Endothelial cell of umbilical vein (primary cell): ENCODE measurements around the gene SPOCD1. TPM values are rescaled to one million over a fixed set of nuclear protein-coding genes. Genes with fewer than 3 reads are reported as not detected.

Source experiments
- BruUV-seq: library from RNA; stranded (reverse); fragments of 400-500 nt; replicated peaks from 2 replicates; lab custom pipeline; 2021; lab: Mats Ljungman, UMichigan
- CTCF ChIA-PET: fragments of 300-600, 350-600 bp; sonication (Branson Sonifier 250); formaldehyde crosslinking; loops from one replicate; lab custom pipeline; 2021; ENCODE audit warnings: antibody characterized with exemption, inconsistent platforms; lab: Charles Lee
- POLR2A ChIA-PET: fragments of 300-600, 350-600 bp; sonication (Branson Sonifier 250); formaldehyde crosslinking; loops from one replicate; lab custom pipeline; 2021; ENCODE audit warnings: antibody characterized with exemption, inconsistent platforms; lab: Charles Lee
- DNase-seq: peaks from one replicate; pipeline ENCODE4 v3.0.0-alpha.2; 2011; ENCODE audit warnings: low read depth, low spot score
- FAIRE-seq: peaks from 2 replicates; lab custom pipeline; 2011; peaks lifted over from hg19 to GRCh38; lab: Jason Lieb, UNC
- H2AFZ ChIP-seq: 2 replicates; pipeline ENCODE4 v1.6.0; 2012; ENCODE audit warnings: low read depth, low read length, control low read depth, inconsistent platforms
- H3K27ac ChIP-seq: 2 replicates; pipeline ENCODE4 v1.5.1; 2011; ENCODE audit warnings: low read depth, mild to moderate bottlenecking, control low read depth, low read length, moderate library complexity; ENCODE audit not compliant: insufficient read depth
- H3K27me3 ChIP-seq, 2 experiments: 2 replicates each; pipeline versions ENCODE4 v1.6.0 to v1.6.1; 2011; ENCODE audit warnings: low read length in 2 of 2, mixed read lengths in 1 of 2; ENCODE audit not compliant: control insufficient read depth in 2 of 2, insufficient read depth in 2 of 2
- H3K36me3 ChIP-seq, 2 experiments: 2 replicates in 1 of 2; 3 replicates in 1 of 2; pipeline ENCODE4 v1.5.1; 2011; ENCODE audit warnings: low read length in 2 of 2, mild to moderate bottlenecking in 1 of 2, moderate library complexity in 1 of 2; ENCODE audit not compliant: control insufficient read depth in 2 of 2, insufficient read depth in 2 of 2; ENCODE audit errors: extremely low read depth in 1 of 2
- H3K4me1 ChIP-seq: 3 replicates; pipeline ENCODE4 v1.5.1; 2011; ENCODE audit warnings: mild to moderate bottlenecking, low read length; ENCODE audit not compliant: control insufficient read depth, insufficient read depth; ENCODE audit errors: extremely low read depth
- H3K4me2 ChIP-seq: 2 replicates; pipeline ENCODE4 v1.6.1; 2011; ENCODE audit warnings: low read length, control low read depth, mixed read lengths; ENCODE audit not compliant: insufficient read depth
- H3K4me3 ChIP-seq, 3 experiments: fragments of 200-600 bp in 1 of 3; sonication (generic), shearing (Covaris generic) in 1 of 3; replicated peaks in 1 of 3; 2 replicates each; pipeline ENCODE4 v1.5.1; 2011 to 2016; ENCODE audit warnings: control low read depth in 3 of 3, low read length in 3 of 3, mild to moderate bottlenecking in 2 of 3, inconsistent platforms in 1 of 3, low read depth in 1 of 3, moderate library complexity in 1 of 3; ENCODE audit not compliant: insufficient read depth in 1 of 3
- H3K79me2 ChIP-seq: 2 replicates; pipeline ENCODE4 v1.6.0; 2012; ENCODE audit warnings: low read length, inconsistent platforms; ENCODE audit not compliant: control insufficient read depth, insufficient read depth
- H3K9ac ChIP-seq: replicated peaks from 2 replicates; pipeline ENCODE3; 2011; ENCODE audit warnings: low read length, control low read depth; ENCODE audit not compliant: insufficient read depth; ENCODE audit errors: extremely low read depth
- H3K9me1 ChIP-seq: replicated peaks from 3 replicates; pipeline ENCODE4 v1.6.0; 2011; ENCODE audit warnings: mild to moderate bottlenecking, low read length; ENCODE audit not compliant: control insufficient read depth, insufficient read depth; ENCODE audit errors: extremely low read depth
- H3K9me3 ChIP-seq: replicated peaks from 2 replicates; pipeline ENCODE4 v1.5.1; 2012; ENCODE audit warnings: low read length, inconsistent platforms; ENCODE audit not compliant: control insufficient read depth, insufficient read depth
- H4K20me1 ChIP-seq: replicated peaks from 2 replicates; pipeline ENCODE3; 2011; ENCODE audit warnings: mild to moderate bottlenecking, low read length; ENCODE audit not compliant: control insufficient read depth, insufficient read depth; ENCODE audit errors: extremely low read depth
- CTCF ChIP-seq, 2 donors: IDR thresholded peaks; 1 replicate in 1 of 2; 2 replicates in 1 of 2; pipeline ENCODE4 v1.5.1; 2011; ENCODE audit warnings: low read length in 2 of 2, mild to moderate bottlenecking in 2 of 2, moderate library complexity in 2 of 2, control low read depth in 1 of 2, inconsistent platforms in 1 of 2, low read depth in 1 of 2; ENCODE audit not compliant: insufficient read depth in 1 of 2; ENCODE audit errors: extremely low read depth in 1 of 2
- EZH2 ChIP-seq: IDR thresholded peaks from 2 replicates; pipeline ENCODE4 v1.6.1; 2012; ENCODE audit warnings: borderline replicate concordance, low read depth, mild to moderate bottlenecking, moderate library complexity, low read length, inconsistent platforms; ENCODE audit not compliant: severe bottlenecking
- FOS ChIP-seq: IDR thresholded peaks from 2 replicates; pipeline ENCODE4 v1.6.1; 2011; ENCODE audit warnings: mild to moderate bottlenecking, low read length, moderate library complexity, borderline replicate concordance; ENCODE audit not compliant: insufficient read depth
- GATA2 ChIP-seq: IDR thresholded peaks from 2 replicates; pipeline ENCODE4 v1.7.0; 2011; ENCODE audit warnings: low read depth, mild to moderate bottlenecking, moderate library complexity, mixed read lengths, low read length; ENCODE audit not compliant: insufficient read length, insufficient read depth
- JUN ChIP-seq: IDR thresholded peaks from 2 replicates; pipeline ENCODE4 v1.6.1; 2011; ENCODE audit warnings: borderline replicate concordance, low read depth; ENCODE audit not compliant: insufficient read length, insufficient read depth
- MAX ChIP-seq: IDR thresholded peaks from 2 replicates; pipeline ENCODE4 v1.6.1; 2011; ENCODE audit not compliant: insufficient read depth, insufficient read length
- MYC ChIP-seq: IDR thresholded peaks from one replicate; pipeline ENCODE4 v1.6.1; 2011; ENCODE audit warnings: mild to moderate bottlenecking, low read depth, low read length
- POLR2A ChIP-seq: IDR thresholded peaks from 2 replicates; pipeline ENCODE4 v1.6.1; 2012; ENCODE audit warnings: low read depth, mild to moderate bottlenecking, control low read depth, low read length
- POLR2AphosphoS5 ChIP-seq: IDR thresholded peaks from 2 replicates; pipeline ENCODE4 v1.6.1; 2012; ENCODE audit warnings: low read depth, mild to moderate bottlenecking, control low read depth, low read length, moderate library complexity; ENCODE audit not compliant: insufficient read depth
- dilution Hi-C: fragments of 300-500 bp; cut with MboI; formaldehyde crosslinking; loops from one replicate; pipeline ENCODE4 v1.15.0; 2019; ENCODE audit warnings: low sequenced_read_pairs; ENCODE audit not compliant: extremely low pct_ligation_motif_present
- intact Hi-C: fragments of 100-400 bp; cut with micrococcal nuclease; formaldehyde crosslinking; loops from one replicate; pipeline ENCODE4 v1.10.0; 2022
- polyA plus RNA-seq, 4 experiments: library from polyadenylated mRNA; depleted of rRNA in 3 of 4; stranded (reverse) in 3 of 4; unstranded in 1 of 4; fragments of >200 nt; gene quantifications; 2 replicates each; pipeline versions ENCODE4 v1.2.1 to v1.2.3, GENCODE V29; 2011 to 2012; ENCODE audit warnings: missing spikeins in 1 of 4
- total RNA-seq: library from RNA; stranded (reverse); gene quantifications from 2 replicates; pipeline ENCODE4 v1.2.3, GENCODE V29; 2021

Gene SPOCD1
- total and polyA plus RNA-seq, 2 donors (not counting 3 experiments of a cell fraction or from before 2014, with no cell fraction given) = 0.27 to 33.0 TPM

- FAIRE-seq (no peak), DNase-seq (no peak)
- dilution Hi-C loops = no loop called here
- TF ChIP-seq GATA2 = no peak
- TF ChIP-seq FOS = no peak
- no peak for TF ChIP-seq JUN
- no peak for TF ChIP-seq MYC
- TF ChIP-seq MAX = no peak
- TF ChIP-seq POLR2AphosphoS5 = no peak
- TF ChIP-seq CTCF (IDR thresholded peaks at IDR 0.05; ENCODE audit: extremely low read depth in 1 of 2, insufficient read depth in 1 of 2, low read depth in 1 of 2, low read length in 2 of 2) = no peak
- no peak for TF ChIP-seq EZH2
- TF ChIP-seq POLR2A = no peak
- H3K9me1 ChIP-seq = no peaks in the 10 kb centered on the region
- no peak overlapping the region for H3K4me2 ChIP-seq
- no peaks in the 10 kb centered on the region for H4K20me1 ChIP-seq
- no TSS peak for BruUV-seq
- H3K9ac ChIP-seq = no peak overlapping the region
- H3K9me3 ChIP-seq = no peaks in the 10 kb centered on the region
- ChIA-PET CTCF (interaction anchor here (1.2 to 2.9 kb wide), 2 partner anchors 10 to 37 kb away, joined by 3 to 9 read pairs; no protein-coding TSS in a partner anchor), POLR2A (no interaction called here)
- no peak overlapping the region for H2AFZ ChIP-seq
- H3K27ac ChIP-seq = no peak overlapping the region
- H3K36me3 ChIP-seq = no peaks in the 10 kb centered on the region
- H3K4me3 ChIP-seq = no peak overlapping the region
- peaks cover 0 to 4% of the 10 kb centered on the region in 2 experiments for H3K27me3 ChIP-seq
- H3K4me1 ChIP-seq = no peaks in the 10 kb centered on the region
- no peaks in the 10 kb centered on the region for H3K79me2 ChIP-seq
- intact Hi-C loops = no loop called here
Observed at GRCh38 chr1:31751822-31752241, 64.0 kb downstream of the SPOCD1 start.
